RWPE1 (cell line): ENCODE data around the gene MYZAP.
A peak's percentile ranks its signal among the peaks of the same experiment; 100 is the strongest.

Source experiments
- CTCF ChIA-PET: fragments of 350-600 bp; sonication (Branson Sonifier 250); formaldehyde crosslinking; extraction: SDS; loops from one replicate; lab custom pipeline; 2021; lab: Yijun Ruan, JAX
- POLR2A ChIA-PET: fragments of 400-600 bp; formaldehyde crosslinking; extraction: SDS; loops from one replicate; lab custom pipeline; 2020; ENCODE audit warnings: antibody characterized with exemption; ENCODE audit not compliant: low non-redundant PET; lab: Yijun Ruan, JAX
- DNase-seq: peaks from one replicate; pipeline ENCODE4 v3.0.0; 2012; ENCODE audit warnings: low spot score
- H3K27ac ChIP-seq: fragments of 450-650 bp; 2 replicates; pipeline ENCODE4 v1.5.1; 2017
- CTCF ChIP-seq: fragments of 450-650 bp; conservative IDR thresholded peaks from 2 replicates; pipeline ENCODE4 v1.5.1; 2017; ENCODE audit warnings: low read depth, mild to moderate bottlenecking

The MYZAP gene

GRCh38 chr15:57730876-57731275 is 139.2 kb downstream of the MYZAP start:
- POLR2A ChIA-PET = no interaction called here
- CTCF ChIA-PET = interaction anchor here (1.1 kb wide), 1 partner anchor 130 kb away, joined by 5 read pairs; no protein-coding TSS in a partner anchor
- TF ChIP-seq CTCF = no peak
- DNase-seq = no peak
- no peak overlapping the region for H3K27ac ChIP-seq

DNA sequence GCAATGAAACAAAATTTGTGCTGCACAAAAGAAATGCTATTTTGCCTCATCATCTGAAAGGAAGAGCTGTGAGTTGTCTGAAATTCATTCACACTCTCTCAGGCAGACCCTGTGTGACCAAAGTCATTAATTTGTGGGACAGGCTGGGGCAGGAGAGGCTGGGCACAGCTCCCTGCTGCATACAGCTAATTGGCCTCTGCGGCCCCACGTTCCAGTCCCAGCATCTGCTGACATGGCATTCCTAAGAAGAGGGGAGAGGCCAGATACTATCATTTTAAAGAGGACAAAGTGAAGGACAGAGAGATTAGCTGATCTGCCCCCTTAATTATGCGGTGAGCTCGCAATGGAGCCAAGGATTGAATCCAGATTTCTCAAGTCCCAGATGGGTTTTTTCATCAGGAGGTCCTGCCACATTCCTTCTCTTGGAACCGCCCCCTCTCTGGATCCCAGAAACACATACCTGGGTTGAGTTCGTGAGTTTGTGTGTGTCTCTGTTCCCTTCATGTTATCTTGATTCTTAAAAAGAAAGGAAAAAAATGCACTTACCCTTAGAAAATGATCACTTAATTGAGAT is 139.9 kb downstream of the MYZAP start:
- ChIA-PET POLR2A (no interaction called here), CTCF (interaction anchor here (0.6 to 1.1 kb wide), 5 partner anchors 13 to 1102 kb away, joined by 3 to 5 read pairs (median 3); no protein-coding TSS in a partner anchor)
- peak overlapping the region; percentile 51 for H3K27ac ChIP-seq
- DNase-seq = no peak
- no peak for TF ChIP-seq CTCF

- no peak overlapping the region for H3K27ac ChIP-seq
- TF ChIP-seq CTCF = peak; percentile 91
- CTCF ChIA-PET = interaction anchor here (0.5 to 1.4 kb wide), 20 partner anchors 11 to 802 kb away, joined by 3 to 7 read pairs (median 3); partner anchors contain the start of gene POLR2M
- DNase-seq = peak; percentile 47
- POLR2A ChIA-PET = no interaction called here
Observed at GRCh38 chr15:57732526-57733331, 141.0 kb downstream of the MYZAP start.

- no peak for TF ChIP-seq CTCF
- CTCF ChIA-PET = no interaction called here
- DNase-seq = no peak
- POLR2A ChIA-PET = no interaction called here
- no peak overlapping the region for H3K27ac ChIP-seq
Observed at GRCh38 chr15:57734860-57735259, 143.2 kb downstream of the MYZAP start.
